HepG2 (cell line): ENCODE data around the gene RILP. TPM values are rescaled to one million over a fixed set of nuclear protein-coding genes. Genes with fewer than 3 reads are reported as not detected.

Experiments
- DNMT1 ChIP-seq: sonication (generic); formaldehyde crosslinking; IDR thresholded peaks from 2 replicates; pipeline ENCODE4 v1.5.1; 2020; ENCODE audit warnings: mild to moderate bottlenecking, missing genetic modification reagents
- ETV5 ChIP-seq: IDR thresholded peaks from 2 replicates; pipeline ENCODE4 v1.6.1; 2018; ENCODE audit warnings: missing biosample characterization, missing genetic modification reagents, inconsistent platforms, borderline replicate concordance
- FIP1L1 ChIP-seq: fragments of 200-400 bp; formaldehyde crosslinking; IDR thresholded peaks from 2 replicates; pipeline ENCODE4 v1.6.1; 2018; ENCODE audit warnings: low read depth, mild to moderate bottlenecking, low read length, moderate library complexity, borderline replicate concordance; ENCODE audit not compliant: insufficient read depth
- KDM1A ChIP-seq: IDR thresholded peaks from 2 replicates; pipeline ENCODE4 v1.6.1; 2016; ENCODE audit warnings: missing compliant biosample characterization
- MIER3 ChIP-seq: IDR thresholded peaks from 2 replicates; pipeline ENCODE4 v1.6.1; 2016; ENCODE audit warnings: missing compliant biosample characterization, borderline replicate concordance
- NFE2L1 ChIP-seq: sonication (generic); formaldehyde crosslinking; IDR thresholded peaks from 2 replicates; pipeline ENCODE4 v1.4.0; 2020; ENCODE audit warnings: missing genetic modification reagents, mild to moderate bottlenecking, borderline replicate concordance
- POLR2AphosphoS5 ChIP-seq: IDR thresholded peaks from 2 replicates; pipeline ENCODE4 v1.6.1; 2012; ENCODE audit warnings: low read depth, low read length
- RARA ChIP-seq: IDR thresholded peaks from 2 replicates; pipeline ENCODE4 v1.6.1; 2016; ENCODE audit warnings: missing genetic modification reagents, missing compliant biosample characterization
- REL ChIP-seq: sonication (generic); formaldehyde crosslinking; conservative IDR thresholded peaks from 2 replicates; pipeline ENCODE4 v1.8.0; 2022; ENCODE audit warnings: mild to moderate bottlenecking, missing genetic modification reagents, moderate library complexity
- RFXAP ChIP-seq: sonication (generic); formaldehyde crosslinking; IDR thresholded peaks from 2 replicates; pipeline ENCODE4 v1.4.0; 2020; ENCODE audit warnings: missing genetic modification reagents, borderline replicate concordance
- SNAPC2 ChIP-seq: sonication (generic); formaldehyde crosslinking; IDR thresholded peaks from 2 replicates; pipeline ENCODE4 v1.8.1; 2022; ENCODE audit warnings: mild to moderate bottlenecking, missing genetic modification reagents
- ZFP36L1 ChIP-seq: sonication (generic); formaldehyde crosslinking; IDR thresholded peaks from 2 replicates; pipeline ENCODE4 v1.8.0; 2022; ENCODE audit warnings: mild to moderate bottlenecking, missing genetic modification reagents, moderate library complexity
- ZNF326 ChIP-seq: sonication (generic); formaldehyde crosslinking; IDR thresholded peaks from 2 replicates; pipeline ENCODE4 v1.4.0; 2020; ENCODE audit warnings: missing genetic modification reagents, borderline replicate concordance
- ZNF510 ChIP-seq: sonication (generic); formaldehyde crosslinking; IDR thresholded peaks from 2 replicates; pipeline ENCODE4 v1.4.0; 2020; ENCODE audit warnings: low read depth, mild to moderate bottlenecking, missing genetic modification reagents
- ZNF543 ChIP-seq: sonication (generic); formaldehyde crosslinking; IDR thresholded peaks from 2 replicates; pipeline ENCODE4 v1.4.0; 2020; ENCODE audit warnings: mild to moderate bottlenecking, missing genetic modification reagents
- ZNF678 ChIP-seq: sonication (generic); formaldehyde crosslinking; IDR thresholded peaks from 2 replicates; pipeline ENCODE4 v1.4.0; 2020; ENCODE audit warnings: mild to moderate bottlenecking, missing genetic modification reagents
- ZNF772 ChIP-seq: sonication (generic); formaldehyde crosslinking; IDR thresholded peaks from 2 replicates; pipeline ENCODE4 v1.5.0; 2020; ENCODE audit warnings: mild to moderate bottlenecking, missing genetic modification reagents
- ZNF775 ChIP-seq: sonication (generic); formaldehyde crosslinking; IDR thresholded peaks from 2 replicates; pipeline ENCODE4 v1.4.0; 2020; ENCODE audit warnings: missing genetic modification reagents, mild to moderate bottlenecking, moderate library complexity, borderline replicate concordance
- polyA plus RNA-seq, 8 experiments: library from polyadenylated mRNA; depleted of rRNA in 3 of 8; stranded (reverse) in 7 of 8; unstranded in 1 of 8; fragments of >200 nt; fragmentation: Illumina TruSeq in 4 of 8; extraction: Trizol in 4 of 8; gene quantifications; 2 replicates each; pipeline versions ENCODE4 v1.2.1 to v1.2.3, GENCODE V29; 2011 to 2016; ENCODE audit warnings: low read depth in 4 of 8, missing spikeins in 1 of 8, mixed read lengths in 1 of 8; ENCODE audit not compliant: insufficient read depth in 1 of 8
- total RNA-seq, 5 experiments: library from RNA; depleted of rRNA; stranded (reverse); fragments of >200 nt; fragmentation: Illumina TruSeq; extraction: Trizol; gene quantifications; 2 replicates each; pipeline ENCODE4 v1.2.3, GENCODE V29; 2016; ENCODE audit warnings: low read depth in 1 of 5
- TF ChIP-seq, protein P1 (sequence below): sonication (generic); formaldehyde crosslinking; IDR thresholded peaks from 2 replicates; pipeline ENCODE4 v1.8.0; 2022; ENCODE audit warnings: mild to moderate bottlenecking, missing genetic modification reagents; ENCODE audit not compliant: insufficient replicate concordance
- TF ChIP-seq, protein P2 (sequence below): sonication (generic); formaldehyde crosslinking; IDR thresholded peaks from 2 replicates; pipeline ENCODE4 v1.4.0; 2020; ENCODE audit warnings: missing genetic modification reagents, borderline replicate concordance
- TF ChIP-seq, protein P3 (sequence below): fragments of 450-650 bp; IDR thresholded peaks from 2 replicates; pipeline ENCODE4 v1.6.1; 2017; ENCODE audit warnings: mild to moderate bottlenecking
- TF ChIP-seq, protein P4 (sequence below): sonication (generic); formaldehyde crosslinking; IDR thresholded peaks from 2 replicates; pipeline ENCODE4 v1.4.0; 2020; ENCODE audit warnings: missing genetic modification reagents

The RILP gene
- total and polyA plus RNA-seq, 2 of the 13 experiments (the other 11 are each of a cell fraction or from before 2014, with no cell fraction given), result 6.6 to 8.1 TPM

DNA sequence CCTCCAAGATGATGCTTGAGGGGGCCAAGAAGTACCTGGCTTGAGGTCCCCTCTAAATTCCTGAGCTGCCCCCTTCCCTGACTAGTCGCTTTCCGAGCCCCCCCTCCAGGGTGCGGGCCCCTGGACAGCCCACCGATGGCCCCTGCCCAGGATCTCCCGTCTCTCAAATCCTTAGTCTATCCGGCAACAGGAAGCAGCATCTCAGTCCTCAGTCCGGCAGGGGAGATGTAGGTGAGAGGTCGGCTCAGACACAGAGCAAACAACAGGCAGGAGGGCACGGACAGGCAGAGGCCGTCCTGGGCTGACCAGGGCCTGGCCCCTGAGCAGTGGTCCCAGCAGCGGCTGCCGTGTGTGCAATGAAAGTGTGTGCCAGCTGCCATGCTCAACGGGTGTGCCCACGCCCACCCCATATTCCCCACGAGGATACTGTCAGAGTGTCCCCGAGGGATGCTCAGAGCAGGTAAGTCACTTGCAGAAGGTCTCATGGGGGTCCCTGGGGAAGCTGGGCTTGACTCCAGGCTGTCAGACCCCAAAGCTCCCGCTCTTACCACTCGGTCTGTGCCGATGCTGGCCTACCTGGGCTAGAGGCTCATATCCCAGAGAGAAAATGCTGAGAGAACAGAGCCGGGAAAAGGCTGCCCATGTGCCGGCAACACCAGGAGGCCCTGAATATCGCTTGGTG, 28.3 kb downstream of the RILP start (continued):
- TF ChIP-seq, protein P1, sequence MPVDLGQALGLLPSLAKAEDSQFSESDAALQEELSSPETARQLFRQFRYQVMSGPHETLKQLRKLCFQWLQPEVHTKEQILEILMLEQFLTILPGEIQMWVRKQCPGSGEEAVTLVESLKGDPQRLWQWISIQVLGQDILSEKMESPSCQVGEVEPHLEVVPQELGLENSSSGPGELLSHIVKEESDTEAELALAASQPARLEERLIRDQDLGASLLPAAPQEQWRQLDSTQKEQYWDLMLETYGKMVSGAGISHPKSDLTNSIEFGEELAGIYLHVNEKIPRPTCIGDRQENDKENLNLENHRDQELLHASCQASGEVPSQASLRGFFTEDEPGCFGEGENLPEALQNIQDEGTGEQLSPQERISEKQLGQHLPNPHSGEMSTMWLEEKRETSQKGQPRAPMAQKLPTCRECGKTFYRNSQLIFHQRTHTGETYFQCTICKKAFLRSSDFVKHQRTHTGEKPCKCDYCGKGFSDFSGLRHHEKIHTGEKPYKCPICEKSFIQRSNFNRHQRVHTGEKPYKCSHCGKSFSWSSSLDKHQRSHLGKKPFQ (CRISPR knock-in tag), result no peak
- no peak for TF ChIP-seq ZNF510
- no peak for TF ChIP-seq ZNF543
- TF ChIP-seq NFE2L1, result no peak
- no peak for TF ChIP-seq FIP1L1
- no peak for TF ChIP-seq KDM1A (CRISPR knock-in tag)
- TF ChIP-seq, protein P2, sequence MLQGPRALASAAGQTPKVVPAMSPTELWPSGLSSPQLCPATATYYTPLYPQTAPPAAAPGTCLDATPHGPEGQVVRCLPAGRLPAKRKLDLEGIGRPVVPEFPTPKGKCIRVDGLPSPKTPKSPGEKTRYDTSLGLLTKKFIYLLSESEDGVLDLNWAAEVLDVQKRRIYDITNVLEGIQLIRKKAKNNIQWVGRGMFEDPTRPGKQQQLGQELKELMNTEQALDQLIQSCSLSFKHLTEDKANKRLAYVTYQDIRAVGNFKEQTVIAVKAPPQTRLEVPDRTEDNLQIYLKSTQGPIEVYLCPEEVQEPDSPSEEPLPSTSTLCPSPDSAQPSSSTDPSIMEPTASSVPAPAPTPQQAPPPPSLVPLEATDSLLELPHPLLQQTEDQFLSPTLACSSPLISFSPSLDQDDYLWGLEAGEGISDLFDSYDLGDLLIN (CRISPR knock-in tag), result no peak
- TF ChIP-seq ZNF678 (CRISPR knock-in tag), result no peak
- TF ChIP-seq REL (CRISPR knock-in tag), result no peak
- no peak for TF ChIP-seq POLR2AphosphoS5
- TF ChIP-seq RARA (CRISPR knock-in tag), result peak; percentile 72
- no peak for TF ChIP-seq ZNF772
- TF ChIP-seq, protein P3, sequence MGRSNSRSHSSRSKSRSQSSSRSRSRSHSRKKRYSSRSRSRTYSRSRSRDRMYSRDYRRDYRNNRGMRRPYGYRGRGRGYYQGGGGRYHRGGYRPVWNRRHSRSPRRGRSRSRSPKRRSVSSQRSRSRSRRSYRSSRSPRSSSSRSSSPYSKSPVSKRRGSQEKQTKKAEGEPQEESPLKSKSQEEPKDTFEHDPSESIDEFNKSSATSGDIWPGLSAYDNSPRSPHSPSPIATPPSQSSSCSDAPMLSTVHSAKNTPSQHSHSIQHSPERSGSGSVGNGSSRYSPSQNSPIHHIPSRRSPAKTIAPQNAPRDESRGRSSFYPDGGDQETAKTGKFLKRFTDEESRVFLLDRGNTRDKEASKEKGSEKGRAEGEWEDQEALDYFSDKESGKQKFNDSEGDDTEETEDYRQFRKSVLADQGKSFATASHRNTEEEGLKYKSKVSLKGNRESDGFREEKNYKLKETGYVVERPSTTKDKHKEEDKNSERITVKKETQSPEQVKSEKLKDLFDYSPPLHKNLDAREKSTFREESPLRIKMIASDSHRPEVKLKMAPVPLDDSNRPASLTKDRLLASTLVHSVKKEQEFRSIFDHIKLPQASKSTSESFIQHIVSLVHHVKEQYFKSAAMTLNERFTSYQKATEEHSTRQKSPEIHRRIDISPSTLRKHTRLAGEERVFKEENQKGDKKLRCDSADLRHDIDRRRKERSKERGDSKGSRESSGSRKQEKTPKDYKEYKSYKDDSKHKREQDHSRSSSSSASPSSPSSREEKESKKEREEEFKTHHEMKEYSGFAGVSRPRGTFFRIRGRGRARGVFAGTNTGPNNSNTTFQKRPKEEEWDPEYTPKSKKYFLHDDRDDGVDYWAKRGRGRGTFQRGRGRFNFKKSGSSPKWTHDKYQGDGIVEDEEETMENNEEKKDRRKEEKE, result no peak
- TF ChIP-seq ZNF326 (CRISPR knock-in tag), result no peak
- no peak for TF ChIP-seq RFXAP (CRISPR knock-in tag)
- no peak for TF ChIP-seq DNMT1
- TF ChIP-seq MIER3, result no peak
- TF ChIP-seq, protein P4, sequence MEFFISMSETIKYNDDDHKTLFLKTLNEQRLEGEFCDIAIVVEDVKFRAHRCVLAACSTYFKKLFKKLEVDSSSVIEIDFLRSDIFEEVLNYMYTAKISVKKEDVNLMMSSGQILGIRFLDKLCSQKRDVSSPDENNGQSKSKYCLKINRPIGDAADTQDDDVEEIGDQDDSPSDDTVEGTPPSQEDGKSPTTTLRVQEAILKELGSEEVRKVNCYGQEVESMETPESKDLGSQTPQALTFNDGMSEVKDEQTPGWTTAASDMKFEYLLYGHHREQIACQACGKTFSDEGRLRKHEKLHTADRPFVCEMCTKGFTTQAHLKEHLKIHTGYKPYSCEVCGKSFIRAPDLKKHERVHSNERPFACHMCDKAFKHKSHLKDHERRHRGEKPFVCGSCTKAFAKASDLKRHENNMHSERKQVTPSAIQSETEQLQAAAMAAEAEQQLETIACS (CRISPR knock-in tag), result no peak
- TF ChIP-seq ZFP36L1, result no peak
- peak; percentile 87; the same call in 1 of the 2 replicates for TF ChIP-seq ETV5
- 0 out of 2 replicates have a peak, but pooled peaks have one; percentile 53 for TF ChIP-seq SNAPC2 (CRISPR knock-in tag)
- no peak for TF ChIP-seq ZNF775 (CRISPR knock-in tag)
